Hypothalamus (tissue), 51 donors: Measurements from ENCODE around the gene CTNNA2.

Source experiments
- DNase-seq, 51 donors: peaks; one replicate each; lab custom pipeline; 2025; lab: John Stamatoyannopoulos, UW

The CTNNA2 gene

GRCh38 chr2:80340022-80340421 lies 827.2 kb downstream of the CTNNA2 start:
- no peak for DNase-seq

- DNase-seq: no peak
Observed at GRCh38 chr2:80348078-80348477, 835.2 kb downstream of the CTNNA2 start.

GRCh38 chr2:80348953-80349352 lies 836.1 kb downstream of the CTNNA2 start:
- DNase-seq: peak in 1 of 51 donors; percentile 15

- no peak for DNase-seq
Observed at GRCh38 chr2:80351231-80351630, 838.4 kb downstream of the CTNNA2 start.

- DNase-seq: no peak
Observed at GRCh38 chr2:80354858-80355257, 842.0 kb downstream of the CTNNA2 start.

GRCh38 chr2:80361904-80362303 lies 849.1 kb downstream of the CTNNA2 start:
- no peak for DNase-seq

GRCh38 chr2:80363330-80363729 lies 850.5 kb downstream of the CTNNA2 start:
- no peak for DNase-seq

- DNase-seq: no peak
Observed at GRCh38 chr2:80363791-80364349, 851.0 kb downstream of the CTNNA2 start.

- DNase-seq: no peak
Observed at GRCh38 chr2:80364524-80365212, 851.8 kb downstream of the CTNNA2 start.

GRCh38 chr2:80365762-80366161 lies 852.9 kb downstream of the CTNNA2 start:
- no peak for DNase-seq

GRCh38 chr2:80370375-80371009 lies 857.6 kb downstream of the CTNNA2 start:
- DNase-seq: no peak

GRCh38 chr2:80374105-80374504 lies 861.3 kb downstream of the CTNNA2 start:
- no peak for DNase-seq

GRCh38 chr2:80377071-80377470 lies 864.2 kb downstream of the CTNNA2 start:
- no peak for DNase-seq

- DNase-seq: no peak
Observed at GRCh38 chr2:80380736-80381135, 867.9 kb downstream of the CTNNA2 start.

- no peak for DNase-seq
Observed at GRCh38 chr2:80381666-80382065, 868.8 kb downstream of the CTNNA2 start.

GRCh38 chr2:80392441-80392840 lies 879.6 kb downstream of the CTNNA2 start:
- DNase-seq: no peak

GRCh38 chr2:80393991-80394390 lies 881.1 kb downstream of the CTNNA2 start:
- DNase-seq: no peak

- no peak for DNase-seq
Observed at GRCh38 chr2:80395251-80395650, 882.4 kb downstream of the CTNNA2 start.

GRCh38 chr2:80396276-80396675 lies 883.4 kb downstream of the CTNNA2 start:
- DNase-seq: peak in 2 of 51 donors; percentile 1 to 6

GRCh38 chr2:80403081-80403480 lies 890.2 kb downstream of the CTNNA2 start:
- no peak for DNase-seq

GRCh38 chr2:80407377-80407776 lies 894.5 kb downstream of the CTNNA2 start:
- no peak for DNase-seq

- no peak for DNase-seq
Observed at GRCh38 chr2:80410346-80410745, 897.5 kb downstream of the CTNNA2 start.
